Measurements from ENCODE around the gene IL10RA. TPM values are rescaled to one million over a fixed set of nuclear protein-coding genes. Genes with fewer than 3 reads are reported as not detected.

Gene IL10RA
- total and polyA plus RNA-seq, 10 donors: 32.9 to 239 (median 156) TPM

GRCh38 chr11:117941976-117942654 is 44.1 kb upstream of the IL10RA start:
- Histone ChIP-seq H3K9me3 (peaks cover 0 to 5% (median 0%) of the 10 kb centered on the region in 8 donors), H3K36me3 (no peaks in the 10 kb centered on the region), H3K27me3 (replicated peaks in 1 of 7) (no peaks in the 10 kb centered on the region), H3K27ac (no peak overlapping the region), H3K4me3 (no peak overlapping the region), H3K4me1 (peaks cover 5 to 25% (median 16%) of the 10 kb centered on the region in 6 donors)
- no peak for DNase-seq
- WGBS, 5 donors: 73 to 79% (median 76%) methylated on average over 6 of the region's 6 CpGs
- intact Hi-C loops (cut with DNase I; ENCODE audit: low total_unique reads): loop anchor here (5.0 kb wide), 1 partner anchor 100 kb away; no protein-coding TSS in a partner anchor
- TF ChIP-seq CTCF (IDR thresholded peaks at IDR 0.05 in 8 of 11, conservative IDR thresholded peaks at IDR 0.05 in 3 of 11) (no peak), POLR2AphosphoS5 (IDR thresholded peaks at IDR 0.05) (no peak)

GRCh38 chr11:117944554-117944953 is 41.6 kb upstream of the IL10RA start:
- peaks cover 0 to 5% (median 0%) of the 10 kb centered on the region in 8 donors for H3K9me3 ChIP-seq
- H3K27ac ChIP-seq: peak overlapping the region in 6 of 8 donors; percentile 1 to 39 (median 23)
- no peak for DNase-seq
- WGBS, 5 donors: 45 to 60% (median 56%) methylated on average over 5 of the region's 5 CpGs
- H3K36me3 ChIP-seq: no peaks in the 10 kb centered on the region
- peaks cover 7 to 49% (median 29%) of the 10 kb centered on the region in 6 donors for H3K4me1 ChIP-seq
- intact Hi-C loops (cut with DNase I; ENCODE audit: low total_unique reads): loop anchor here (5.0 kb wide), 1 partner anchor 102 kb away; no protein-coding TSS in a partner anchor
- TF ChIP-seq CTCF (IDR thresholded peaks at IDR 0.05 in 8 of 11, conservative IDR thresholded peaks at IDR 0.05 in 3 of 11): no peak
- no peak for TF ChIP-seq POLR2A (IDR thresholded peaks at IDR 0.05)
- TF ChIP-seq POLR2AphosphoS5 (IDR thresholded peaks at IDR 0.05): no peak
- no peaks in the 10 kb centered on the region for H3K27me3 ChIP-seq (replicated peaks in 1 of 7)
- no peak overlapping the region for H3K4me3 ChIP-seq

- WGBS, 5 donors: 18 to 46% (median 43%) methylated on average over 7 of the region's 7 CpGs
- Histone ChIP-seq H3K4me3 (no peak overlapping the region), H3K36me3 (no peaks in the 10 kb centered on the region), H3K27me3 (replicated peaks in 1 of 7) (no peaks in the 10 kb centered on the region), H3K9me3 (peaks cover 0 to 5% (median 0%) of the 10 kb centered on the region in 8 donors), H3K27ac (peak overlapping the region in 5 of 8 donors; percentile 1 to 39 (median 26)), H3K4me1 (peaks cover 12 to 56% (median 36%) of the 10 kb centered on the region in 6 donors)
- intact Hi-C loops (cut with DNase I; ENCODE audit: low total_unique reads): loop anchor here (5.0 kb wide), 1 partner anchor 138 kb away; no protein-coding TSS in a partner anchor
- TF ChIP-seq CTCF (IDR thresholded peaks at IDR 0.05 in 8 of 11, conservative IDR thresholded peaks at IDR 0.05 in 3 of 11): no peak
- TF ChIP-seq POLR2A (IDR thresholded peaks at IDR 0.05): no peak
- TF ChIP-seq POLR2AphosphoS5 (IDR thresholded peaks at IDR 0.05): no peak
- no peak for DNase-seq
These were observed 41.0 kb upstream of the IL10RA start for GRCh38 chr11:117945047-117945810.

Measured in spleen (tissue), 11 donors.